AG08396 (cell line): ENCODE results near the gene NDST1.
A peak's percentile ranks its signal among the peaks of the same experiment; 100 is the strongest.

Experiments used
- DNase-seq: peaks from one replicate; pipeline ENCODE4 v3.0.0; 2012; ENCODE audit warnings: low spot score, mixed read lengths

The NDST1 gene

DNA sequence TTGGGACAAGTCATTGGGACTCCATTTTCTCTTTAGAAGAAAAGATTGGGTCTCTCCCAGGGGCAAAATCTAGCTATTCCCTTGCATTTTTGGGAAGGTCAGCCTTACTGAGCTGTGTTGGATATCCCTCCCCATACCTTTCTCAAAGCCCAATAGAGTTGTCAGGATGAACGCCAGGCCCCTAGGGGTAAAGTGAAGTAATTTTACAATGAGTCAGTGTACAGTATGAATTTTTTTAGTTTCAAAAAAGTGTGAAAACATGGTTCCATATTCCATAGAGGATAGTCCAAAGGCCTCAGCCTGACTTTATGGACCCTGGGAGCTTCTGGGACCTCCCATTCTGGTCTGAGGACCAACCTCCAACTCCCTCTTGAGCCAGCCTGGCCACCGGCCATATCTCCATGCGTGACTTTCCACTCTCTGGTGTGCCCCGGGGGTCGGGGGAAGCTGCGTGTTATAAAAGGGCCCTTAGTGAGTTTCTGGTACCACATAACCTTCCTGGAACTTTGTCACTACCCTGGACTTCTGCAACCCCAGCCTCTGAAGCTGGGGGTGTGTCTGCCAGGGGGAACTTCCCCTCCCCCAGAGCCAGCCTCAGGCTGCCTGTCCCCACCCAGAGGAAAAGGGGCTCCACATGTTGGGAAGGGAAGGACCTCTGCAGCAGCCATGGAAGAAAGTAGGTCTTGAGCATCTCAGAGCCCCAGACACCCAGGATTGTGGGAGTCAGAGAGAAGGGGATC lies 80.1 kb downstream of the NDST1 start:
- DNase-seq = no peak

DNA sequence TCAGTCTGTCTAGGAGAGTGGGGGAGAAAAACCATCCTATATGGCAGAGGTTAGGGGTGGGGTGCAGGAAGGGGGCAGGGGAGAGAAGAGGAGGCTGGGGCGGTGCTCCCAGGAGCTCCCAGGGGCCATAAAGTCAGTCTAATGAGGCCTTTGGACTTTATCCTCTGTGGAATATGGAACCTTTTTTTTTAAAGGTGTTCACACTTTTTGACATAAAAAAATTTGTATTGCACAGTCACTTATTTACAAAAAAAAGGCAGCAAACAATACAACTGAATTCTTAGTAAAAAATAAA lies 80.6 kb downstream of the NDST1 start:
- no peak for DNase-seq

DNA sequence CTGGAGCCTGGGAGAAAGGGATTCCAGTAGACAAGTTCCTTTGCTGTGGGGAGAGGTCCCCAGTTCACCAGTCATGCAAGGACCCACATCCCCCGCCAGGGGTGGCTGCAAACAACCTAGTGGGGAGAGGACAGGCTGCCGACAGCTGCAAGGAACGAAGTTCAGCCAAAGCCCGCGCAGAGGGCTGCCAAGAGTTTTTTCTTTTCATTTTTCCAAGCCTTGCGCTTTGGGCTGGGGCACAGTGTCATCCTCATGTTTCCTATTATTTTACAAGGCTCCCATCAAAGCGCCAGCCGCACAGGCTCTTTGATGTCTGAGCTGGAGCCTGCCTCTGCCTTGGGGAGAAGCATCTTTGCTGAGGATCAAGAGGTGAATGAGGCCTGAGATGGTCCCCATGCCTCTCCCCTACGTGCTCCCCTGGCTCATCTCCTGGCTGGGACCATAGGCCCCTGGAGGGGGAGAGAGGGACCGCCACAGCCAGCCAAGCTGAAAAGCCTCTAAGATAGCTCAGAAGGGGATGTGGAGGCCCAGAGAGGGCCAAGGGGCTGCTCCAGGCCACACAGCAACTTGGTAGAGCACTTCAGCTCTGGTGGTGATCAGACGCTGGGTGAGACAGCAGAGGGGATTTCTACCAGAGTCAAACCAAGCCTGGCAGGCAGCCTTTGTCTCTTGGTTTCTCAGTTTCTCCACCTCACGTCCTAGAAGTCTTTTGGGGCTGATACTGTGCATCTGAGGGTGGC lies 82.1 kb downstream of the NDST1 start:
- DNase-seq = peak; percentile 60

DNA sequence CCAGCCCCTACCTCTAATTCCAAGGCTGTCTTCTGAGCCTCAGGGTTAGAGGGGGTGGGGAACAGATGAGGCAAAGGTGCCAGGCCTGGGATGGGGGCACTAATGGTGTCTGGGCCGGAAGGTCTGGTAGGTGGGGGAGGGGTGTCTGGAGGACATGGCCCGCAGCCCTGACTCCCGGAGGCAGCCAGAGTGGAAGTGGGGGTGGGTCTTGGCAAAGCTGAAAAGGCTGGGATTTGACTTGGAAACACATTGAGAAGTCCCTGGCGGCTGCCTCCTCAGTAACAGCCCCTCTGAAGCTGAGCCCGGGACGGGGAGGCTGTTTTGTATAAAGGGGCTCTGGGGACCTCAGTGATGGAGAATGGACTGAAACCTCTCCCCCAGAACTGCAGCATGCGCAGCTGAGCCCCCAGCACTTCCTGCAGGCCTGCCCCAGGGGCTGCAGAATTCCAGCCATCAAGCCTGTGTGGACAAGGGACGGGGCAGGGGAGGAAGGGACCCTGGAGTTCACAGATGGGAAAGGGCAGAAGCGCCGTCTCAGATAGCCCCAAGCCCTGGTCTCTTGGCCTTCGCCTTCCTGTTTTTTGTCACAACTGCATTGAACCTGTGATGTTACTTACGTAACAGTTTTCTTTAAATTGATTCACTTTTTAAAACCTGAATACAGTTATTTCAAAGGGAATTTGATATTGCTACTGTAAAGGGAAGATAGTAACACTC lies 83.2 kb downstream of the NDST1 start:
- DNase-seq = no peak

DNA sequence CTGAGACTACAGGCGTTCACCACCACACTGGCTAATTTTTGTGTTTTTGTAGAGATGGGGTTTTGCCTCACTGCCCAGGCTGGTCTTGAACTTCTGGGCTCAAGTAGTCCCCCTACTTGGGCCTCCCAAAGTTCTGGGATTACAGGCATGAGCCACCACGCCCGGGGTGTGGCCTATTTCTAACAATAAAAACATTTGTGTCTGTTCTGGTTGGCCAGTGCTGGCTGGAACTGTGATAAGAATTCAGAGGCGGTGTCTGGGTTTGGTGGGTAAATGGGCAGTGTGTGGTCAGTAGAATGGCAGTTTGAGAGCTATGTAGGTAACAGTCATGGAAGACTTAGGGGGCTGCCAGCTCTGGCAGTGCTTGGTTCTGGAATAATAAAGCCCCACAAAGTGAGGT lies 85.7 kb downstream of the NDST1 start:
- DNase-seq = no peak

DNA sequence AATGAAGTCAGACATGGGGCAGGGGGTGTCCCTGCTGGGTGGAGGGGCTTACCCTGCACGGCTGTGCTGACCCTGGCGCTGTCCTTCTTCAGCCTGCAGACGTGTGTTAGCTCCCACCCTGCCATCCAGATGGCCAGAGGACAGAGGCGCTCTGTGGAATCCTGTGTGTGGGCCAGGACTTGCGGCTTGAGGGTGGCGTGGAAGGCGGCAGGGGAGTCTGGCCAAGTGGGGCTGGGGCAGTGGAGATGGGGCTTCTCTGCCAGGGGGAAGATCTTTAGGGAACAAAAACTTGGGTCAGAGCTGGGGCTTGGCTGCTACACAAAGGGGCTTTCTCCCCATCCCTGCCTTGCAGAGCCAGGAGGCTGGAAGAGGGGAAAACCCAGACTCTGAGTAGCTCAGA lies 86.1 kb downstream of the NDST1 start:
- DNase-seq = no peak

DNA sequence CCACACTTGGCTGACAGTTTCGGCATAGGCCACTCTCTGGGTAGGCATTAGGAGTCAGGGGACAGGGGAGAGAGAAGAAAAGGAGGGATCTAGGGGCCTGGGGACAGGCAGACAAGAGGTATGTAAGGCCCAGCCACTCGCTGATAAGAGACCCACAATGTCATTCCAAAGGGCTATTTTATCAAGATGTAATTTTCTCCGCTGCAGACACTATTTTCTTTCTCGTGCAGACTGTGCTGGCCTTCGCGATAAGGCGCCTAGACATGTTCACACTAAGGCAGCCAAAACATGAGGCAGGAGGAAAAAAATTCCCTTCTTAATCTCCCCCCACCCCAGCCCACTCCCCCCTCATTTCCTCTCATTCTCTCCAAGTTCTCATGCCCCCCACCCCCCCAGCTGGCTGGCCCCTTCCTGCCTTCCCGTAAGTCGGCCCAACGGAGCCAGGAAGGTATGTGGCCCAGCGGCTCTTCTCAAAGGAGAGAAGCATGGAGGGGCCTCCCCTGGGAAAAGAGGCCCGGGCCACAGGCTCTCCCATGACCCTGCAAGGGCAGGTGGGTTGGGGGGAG lies 87.6 kb downstream of the NDST1 start:
- no peak for DNase-seq

DNA sequence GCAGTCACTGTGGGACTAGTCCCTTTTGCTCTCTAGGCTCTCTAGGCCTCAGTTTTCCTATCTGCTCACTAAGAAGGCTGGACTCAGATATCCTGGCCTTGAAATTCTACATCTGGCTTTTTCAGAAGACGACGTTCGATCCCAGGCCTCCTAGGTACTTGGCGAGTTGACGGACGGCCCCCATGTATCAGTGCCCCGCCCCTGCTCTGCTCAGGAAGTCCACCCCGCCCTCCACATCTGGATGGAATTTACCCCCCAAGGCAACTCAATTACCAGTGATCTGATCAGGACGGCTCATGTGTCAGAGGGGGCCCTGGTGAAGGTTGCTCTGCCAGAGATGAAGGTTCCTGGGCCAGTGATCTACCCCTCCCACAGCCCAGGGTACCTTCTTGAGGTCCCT lies 88.4 kb downstream of the NDST1 start:
- DNase-seq = no peak

DNA sequence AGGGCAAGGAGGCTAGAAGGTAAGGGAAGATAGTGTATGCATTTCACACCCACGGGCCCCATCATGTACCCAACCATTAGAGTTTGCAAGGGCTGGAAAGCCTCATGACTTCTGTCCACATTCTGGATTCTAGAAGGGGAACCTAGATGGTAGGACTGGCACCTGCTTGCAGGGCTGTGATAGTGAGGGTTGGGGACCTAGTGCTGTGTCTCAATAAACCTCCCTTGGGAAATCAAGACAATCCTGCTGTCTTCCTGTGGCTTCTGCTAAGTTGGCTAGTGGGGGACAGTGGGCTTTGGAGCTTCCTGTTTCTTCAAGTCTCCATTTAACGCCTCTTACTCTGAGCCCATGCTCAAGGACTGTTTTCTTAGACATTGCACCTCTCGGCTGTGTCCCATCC lies 88.9 kb downstream of the NDST1 start:
- no peak for DNase-seq

DNA sequence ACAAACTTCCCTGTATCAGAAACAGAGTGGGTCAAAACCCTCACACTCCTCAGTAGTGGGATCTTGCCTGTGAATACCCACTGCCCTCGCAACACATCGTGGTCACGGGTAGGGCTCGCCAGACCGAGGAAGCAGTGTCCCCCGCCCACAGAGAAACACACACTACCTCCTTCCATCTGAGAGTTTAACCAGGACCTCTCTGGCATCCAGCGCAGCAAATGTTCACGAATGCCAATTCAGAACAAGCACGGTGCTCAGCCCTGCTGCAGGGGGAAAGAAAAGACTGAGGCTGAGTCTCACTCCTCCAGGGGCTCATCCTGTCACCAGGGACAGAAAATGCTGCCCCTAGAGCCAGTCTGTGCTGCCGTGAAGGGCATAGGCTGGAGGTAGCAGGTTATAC lies 90.1 kb downstream of the NDST1 start:
- no peak for DNase-seq

DNA sequence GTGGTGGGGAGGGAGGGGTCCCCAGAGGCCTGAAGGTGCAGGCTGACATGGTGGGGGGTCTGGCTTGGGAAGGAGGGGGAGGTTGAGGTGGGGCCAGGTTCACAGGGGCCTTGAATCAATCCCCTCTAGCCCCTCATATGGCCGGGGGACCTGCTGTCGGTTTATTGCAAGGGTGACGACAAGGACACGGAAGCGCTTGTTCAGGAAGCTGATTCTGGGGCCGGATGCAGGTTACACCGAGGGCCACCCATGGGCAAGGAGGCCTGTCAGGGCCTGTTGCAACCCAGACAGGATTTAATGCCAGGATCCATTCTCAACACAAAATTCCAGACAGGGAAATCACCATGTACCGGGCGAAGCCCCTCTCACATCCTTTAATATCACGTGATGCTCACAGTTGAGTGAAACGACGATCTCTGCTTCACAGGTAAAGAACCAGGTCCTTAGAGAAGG lies 90.9 kb downstream of the NDST1 start:
- no peak for DNase-seq

DNA sequence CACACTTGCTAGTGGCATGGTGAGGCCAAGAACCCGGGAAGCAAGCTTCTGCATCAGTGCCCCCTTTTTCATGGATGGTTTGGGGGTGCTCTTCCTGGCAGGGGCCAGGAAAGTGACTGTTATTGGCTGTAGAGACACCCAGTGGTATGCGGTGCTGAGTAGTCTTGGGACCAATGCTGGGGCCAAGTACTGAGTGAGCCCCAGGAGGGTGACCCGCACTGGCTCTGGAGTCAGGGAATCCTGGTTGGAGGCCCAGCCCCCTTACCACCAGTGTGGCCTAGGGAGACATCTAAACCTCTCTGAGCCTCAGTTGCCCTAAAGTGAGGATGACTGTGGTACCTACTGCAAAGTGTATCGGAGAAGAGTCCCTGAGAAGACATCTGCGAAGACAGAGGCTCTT lies 91.3 kb downstream of the NDST1 start:
- no peak for DNase-seq

DNA sequence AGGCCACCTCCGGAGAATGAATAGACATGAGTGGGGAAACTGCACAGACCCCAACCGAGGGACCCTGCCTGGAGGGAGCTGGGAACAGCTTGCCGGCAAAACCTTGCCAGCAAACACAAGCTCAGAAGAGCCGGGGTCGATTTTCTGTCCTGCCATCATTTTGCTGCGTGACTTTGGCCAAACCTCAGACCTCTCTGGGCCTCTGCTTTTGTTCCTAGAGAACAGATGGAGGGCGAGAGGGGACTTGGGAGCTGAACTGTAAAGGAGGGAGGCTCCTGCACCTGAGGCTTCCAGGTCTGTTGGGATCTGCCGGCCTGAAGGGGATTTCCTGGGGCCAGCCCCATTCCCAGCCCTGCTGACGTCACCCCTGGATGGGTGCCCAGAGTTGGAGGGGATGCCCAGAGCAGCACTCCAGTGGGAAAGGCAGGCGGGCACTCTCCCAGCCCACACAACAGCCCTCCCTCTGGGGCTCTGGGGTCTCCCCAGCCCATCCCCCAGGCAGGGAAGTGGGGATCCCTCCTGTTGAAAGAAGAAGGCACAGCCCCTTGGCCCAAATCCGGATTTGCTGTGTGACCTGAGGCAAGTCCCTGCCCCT lies 92.1 kb downstream of the NDST1 start:
- peak; percentile 83 for DNase-seq

DNA sequence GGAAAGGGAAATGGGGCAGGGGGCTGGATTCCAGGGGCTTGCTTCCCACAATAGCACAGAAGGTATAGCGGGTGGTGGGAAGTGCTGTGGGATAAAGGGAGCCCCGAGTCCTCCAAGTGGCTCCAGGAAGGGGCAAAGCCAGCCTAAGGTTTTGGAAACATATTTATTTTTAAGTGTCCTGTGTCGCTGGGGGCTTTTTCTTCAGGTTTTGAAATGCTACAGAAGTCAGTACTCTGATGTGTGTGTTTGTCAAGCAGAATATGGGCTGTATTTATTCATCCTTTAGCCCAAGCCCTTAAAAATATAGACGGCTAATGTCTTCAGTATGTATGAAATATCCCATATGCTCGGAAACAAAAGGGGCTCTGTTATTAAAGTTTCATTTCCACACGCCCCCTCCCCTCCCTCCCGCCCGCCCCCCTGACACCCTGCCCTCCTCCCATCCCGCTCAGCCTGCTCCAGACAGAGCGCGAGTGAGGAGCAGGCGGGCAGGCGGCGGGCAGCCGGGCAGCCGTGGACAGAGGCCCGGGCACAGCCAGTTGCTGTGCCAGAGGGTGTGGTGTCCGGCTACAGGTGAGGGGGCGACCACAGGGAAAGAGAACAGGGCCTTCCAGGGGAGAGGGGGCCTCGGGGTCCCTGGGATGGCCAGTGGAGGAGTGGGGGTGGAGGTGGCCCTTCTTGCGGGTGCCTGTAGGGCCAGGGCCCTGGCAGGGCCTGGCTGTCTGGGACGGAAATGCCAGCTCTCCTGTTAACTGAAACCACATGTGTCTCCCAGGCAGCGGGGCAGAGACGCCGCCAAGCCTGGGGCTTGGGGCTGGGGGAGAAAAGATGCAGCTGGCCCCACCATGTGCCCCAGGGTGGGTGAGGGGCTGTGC lies 92.9 kb downstream of the NDST1 start:
- DNase-seq = no peak

DNA sequence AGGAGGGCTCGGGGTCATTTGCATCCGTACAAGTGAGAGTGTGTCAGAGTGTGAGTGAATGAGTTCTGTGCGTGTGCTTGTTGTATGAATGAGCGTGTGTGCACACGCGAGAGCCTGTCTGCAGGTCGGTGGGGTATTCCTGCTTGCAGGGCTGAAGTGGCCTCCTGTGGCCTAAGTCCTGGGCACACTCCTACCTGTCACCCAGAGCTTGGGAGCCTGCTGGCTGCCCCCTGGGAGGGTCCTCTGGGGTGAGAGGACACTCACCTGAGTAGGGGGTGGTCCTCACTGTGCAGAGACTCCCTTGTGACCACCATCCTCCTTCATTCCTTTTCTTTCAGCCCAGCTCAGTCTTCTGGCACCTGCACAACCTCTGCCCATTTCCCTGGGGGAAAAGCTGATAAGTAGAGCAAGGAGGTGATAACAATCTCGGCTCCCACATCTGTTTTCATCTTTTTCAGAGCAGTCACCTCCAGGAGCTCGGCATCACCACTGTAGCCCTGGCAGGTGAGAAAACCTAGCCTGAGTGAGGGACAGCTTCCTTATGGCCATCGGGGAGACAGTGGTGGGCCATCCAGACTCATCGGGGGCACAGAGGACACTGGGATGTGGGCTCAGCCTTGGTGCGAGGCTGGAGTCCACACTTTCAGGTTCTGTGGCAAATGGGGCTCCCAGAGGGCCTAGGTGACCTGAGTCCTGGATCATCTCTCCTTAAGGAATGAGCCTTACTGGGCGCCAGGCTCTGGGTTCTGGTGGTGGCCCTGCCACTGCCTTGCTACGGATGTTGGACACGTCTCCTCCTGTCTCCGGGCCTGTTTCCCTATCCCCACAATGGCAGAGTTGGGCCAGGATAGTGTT lies 93.8 kb downstream of the NDST1 start:
- no peak for DNase-seq

DNA sequence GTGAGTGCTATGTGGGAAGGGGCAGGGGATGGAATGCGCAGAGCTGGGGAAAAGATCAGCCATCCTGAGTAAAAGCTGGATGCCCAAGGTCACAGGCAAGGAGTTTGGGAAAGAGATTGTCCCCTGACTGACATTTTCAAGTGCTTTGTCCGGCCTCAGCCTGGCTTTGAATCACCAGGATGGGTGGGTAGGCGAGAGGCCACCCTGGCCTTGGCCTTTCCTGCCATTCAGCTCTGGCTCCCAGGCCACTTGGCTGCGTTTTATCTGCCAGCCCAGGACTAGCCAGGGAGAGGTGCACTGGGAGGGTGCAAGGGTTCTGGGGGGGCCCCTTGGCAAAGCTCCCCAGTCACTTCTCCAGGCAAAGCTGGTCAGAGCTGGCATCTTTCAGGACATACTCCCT lies 95.1 kb downstream of the NDST1 start:
- no peak for DNase-seq

DNA sequence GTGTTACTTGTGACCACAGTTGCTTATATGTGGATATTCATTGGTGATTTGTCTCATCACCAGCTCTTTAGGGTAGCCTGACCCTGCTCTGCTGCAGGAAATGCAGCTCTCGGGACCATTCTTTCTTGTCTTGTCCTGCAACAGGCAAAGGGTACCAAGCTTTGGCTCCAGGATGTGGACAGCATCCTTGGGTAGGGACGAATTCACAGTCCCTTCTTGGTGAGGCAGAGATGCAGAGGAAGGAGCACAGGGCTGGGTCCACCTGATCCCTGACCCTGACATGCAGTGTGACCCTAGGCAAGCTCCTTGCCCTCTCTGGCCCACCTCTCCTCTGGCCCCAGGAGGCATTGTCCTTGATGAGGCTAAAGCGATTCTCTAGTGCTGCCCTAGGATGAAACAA lies 95.6 kb downstream of the NDST1 start:
- DNase-seq = no peak

DNA sequence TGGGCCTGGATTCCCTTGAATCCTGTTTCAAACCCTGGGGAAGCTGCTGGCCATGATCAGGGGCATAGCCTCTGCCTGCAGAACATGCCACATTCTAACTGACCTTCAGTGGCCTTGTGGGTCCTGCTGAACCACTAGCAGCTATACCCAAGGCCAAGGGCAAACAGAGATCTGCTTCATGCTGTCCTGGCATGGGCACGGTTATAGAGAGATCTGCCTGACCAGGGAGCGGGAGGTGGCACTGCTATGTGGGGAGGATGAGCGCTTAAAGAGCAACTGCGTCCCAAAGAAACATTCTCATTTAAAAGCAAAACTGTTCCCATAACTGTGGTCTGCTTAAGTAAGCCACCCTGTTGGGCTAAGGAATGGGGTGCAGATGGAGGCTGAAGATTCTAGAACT lies 96.1 kb downstream of the NDST1 start:
- no peak for DNase-seq

DNA sequence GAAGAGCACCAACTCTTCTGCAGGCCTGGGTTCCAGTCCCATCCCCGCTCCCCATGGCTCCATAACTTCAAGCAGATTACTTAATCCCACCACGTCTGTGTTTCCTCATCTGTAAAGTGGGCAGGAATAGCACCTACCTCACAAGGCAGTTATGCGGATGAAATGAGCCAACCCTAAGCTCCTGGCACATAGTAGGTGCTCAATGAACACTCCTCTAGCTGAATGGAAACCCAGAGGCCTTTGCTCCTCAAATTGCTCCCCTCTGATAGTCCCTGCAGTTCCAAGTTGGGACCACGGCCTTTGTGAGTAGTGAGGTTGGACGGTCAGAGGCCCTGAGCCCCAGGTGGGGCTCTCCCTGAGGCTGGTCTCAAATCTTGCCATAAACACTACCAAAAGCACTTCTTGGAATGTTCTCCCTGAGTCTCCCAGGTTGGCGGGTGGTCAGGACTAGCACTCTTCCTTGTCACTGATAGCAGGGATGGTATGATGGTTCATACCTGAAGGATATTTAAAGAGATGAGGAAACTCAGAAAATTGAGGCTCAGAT lies 97.0 kb downstream of the NDST1 start:
- no peak for DNase-seq

DNA sequence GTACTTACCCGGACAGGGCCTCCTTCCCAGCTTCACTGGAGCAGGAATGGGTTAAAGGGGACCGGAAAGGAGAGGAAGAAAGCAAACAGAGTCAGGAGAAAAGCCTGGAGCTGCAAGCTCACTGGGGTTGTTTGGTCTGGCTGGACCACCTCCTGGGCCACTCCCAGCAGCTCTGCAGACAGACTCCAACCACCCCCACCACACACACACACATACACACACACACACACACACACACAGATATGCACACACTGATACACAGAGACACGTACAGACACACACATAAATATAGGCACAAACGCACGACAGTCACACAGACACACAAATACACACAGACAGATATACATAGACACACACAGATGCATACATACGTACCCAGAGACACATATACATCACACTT lies 97.6 kb downstream of the NDST1 start:
- DNase-seq = no peak
